Stomach (tissue), 4 donors: Measurements from ENCODE around the gene CRTC1.

Experiments used
- EP300 ChIP-seq: sonication (generic); formaldehyde crosslinking; IDR thresholded peaks from one replicate; pipeline ENCODE4 v1.6.1; 2017; ENCODE audit warnings: antibody characterized with exemption
- POLR2A ChIP-seq, 4 donors: fragments of 450-650 bp; IDR thresholded peaks; one replicate each; pipeline ENCODE4 v1.6.1; 2016; ENCODE audit warnings: antibody characterized with exemption in 4 of 4, control low read depth in 2 of 4, mild to moderate bottlenecking in 1 of 4, moderate library complexity in 1 of 4
- TF ChIP-seq, protein P1 (sequence below), 7 experiments: fragments of 450-650 bp in 4 of 7; fragments of 200-600 bp in 3 of 7; sonication (generic) in 3 of 7; IDR thresholded peaks; one replicate each; pipeline ENCODE4 v1.5.1; 2016 to 2019; ENCODE audit warnings: antibody characterized with exemption in 7 of 7, control low read depth in 2 of 7, mild to moderate bottlenecking in 1 of 7

DNA sequence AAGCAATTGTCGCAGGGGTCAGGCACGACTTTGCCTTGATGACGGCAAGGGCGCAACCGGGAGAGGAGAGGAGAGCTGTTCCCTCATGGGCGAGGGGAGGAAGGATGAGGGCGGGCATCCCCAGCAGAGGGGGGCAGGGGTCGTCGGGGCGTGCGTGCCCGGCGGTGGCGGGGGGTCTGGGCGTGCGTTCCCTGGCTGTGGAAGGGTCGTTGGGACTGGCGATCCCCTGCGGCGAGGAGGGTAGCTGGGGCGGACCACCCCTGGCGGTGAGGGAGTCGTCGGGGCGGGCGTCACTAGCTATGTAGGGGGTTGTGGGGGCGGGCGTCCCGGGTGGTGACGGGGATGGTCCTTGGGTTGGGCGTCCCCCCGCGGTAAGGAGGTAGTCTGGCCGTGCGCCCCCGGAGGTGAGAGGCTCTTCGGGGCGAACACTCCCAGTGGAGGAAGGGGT lies 106.0 kb downstream of the CRTC1 start:
- TF ChIP-seq, protein P1, sequence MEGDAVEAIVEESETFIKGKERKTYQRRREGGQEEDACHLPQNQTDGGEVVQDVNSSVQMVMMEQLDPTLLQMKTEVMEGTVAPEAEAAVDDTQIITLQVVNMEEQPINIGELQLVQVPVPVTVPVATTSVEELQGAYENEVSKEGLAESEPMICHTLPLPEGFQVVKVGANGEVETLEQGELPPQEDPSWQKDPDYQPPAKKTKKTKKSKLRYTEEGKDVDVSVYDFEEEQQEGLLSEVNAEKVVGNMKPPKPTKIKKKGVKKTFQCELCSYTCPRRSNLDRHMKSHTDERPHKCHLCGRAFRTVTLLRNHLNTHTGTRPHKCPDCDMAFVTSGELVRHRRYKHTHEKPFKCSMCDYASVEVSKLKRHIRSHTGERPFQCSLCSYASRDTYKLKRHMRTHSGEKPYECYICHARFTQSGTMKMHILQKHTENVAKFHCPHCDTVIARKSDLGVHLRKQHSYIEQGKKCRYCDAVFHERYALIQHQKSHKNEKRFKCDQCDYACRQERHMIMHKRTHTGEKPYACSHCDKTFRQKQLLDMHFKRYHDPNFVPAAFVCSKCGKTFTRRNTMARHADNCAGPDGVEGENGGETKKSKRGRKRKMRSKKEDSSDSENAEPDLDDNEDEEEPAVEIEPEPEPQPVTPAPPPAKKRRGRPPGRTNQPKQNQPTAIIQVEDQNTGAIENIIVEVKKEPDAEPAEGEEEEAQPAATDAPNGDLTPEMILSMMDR (IDR thresholded peaks at IDR 0.05) = no peak
- TF ChIP-seq POLR2A (IDR thresholded peaks at IDR 0.05) (no peak), EP300 (no peak)
